ENCODE measurements around the gene PEX14. TPM values are rescaled to one million over a fixed set of nuclear protein-coding genes. Genes with fewer than 3 reads are reported as not detected.
A peak's percentile ranks its signal among the peaks of the same experiment; 100 is the strongest.

Gene PEX14
- total and polyA plus RNA-seq, 5 donors from 2014 or later: 3.5 to 22.4 (median 4.9) TPM

GRCh38 chr1:10508511-10508951 lies 33.8 kb downstream of the PEX14 start:
- Histone ChIP-seq H3K36me3 (ENCODE audit: control insufficient read depth, insufficient read depth, low read length) (no peaks in the 10 kb centered on the region), H3K27me3 (ENCODE audit: control insufficient read depth, insufficient read depth, low read length) (no peaks in the 10 kb centered on the region), H3K9me3 (ENCODE audit: control insufficient read depth in 2 of 2, low read length in 2 of 2) (no peaks in the 10 kb centered on the region), H3K27ac (ENCODE audit: insufficient read depth, low read length, poor library complexity, severe bottlenecking) (no peak overlapping the region), H3K4me3 (ENCODE audit: low read depth, low read length) (no peak overlapping the region), H3K4me1 (ENCODE audit: control insufficient read depth, insufficient read depth, low read length, poor library complexity, severe bottlenecking) (peaks cover 50% of the 10 kb centered on the region)
- ATAC-seq (ENCODE audit: low read depth in 2 of 2): no peak
- Mint-ChIP-seq H3K9me3 (no peaks in the 10 kb centered on the region), H3K27me3 (no peaks in the 10 kb centered on the region), H3K4me1 (peaks cover 23 to 55% (median 42%) of the 10 kb centered on the region in 4 donors), H3K27ac (peak overlapping the region; percentile 40 to 49 (median 46)), H3K4me3 (no peak overlapping the region), H3K36me3 (peaks cover 2% of the 10 kb centered on the region)
- DNase-seq: no peak

DNA sequence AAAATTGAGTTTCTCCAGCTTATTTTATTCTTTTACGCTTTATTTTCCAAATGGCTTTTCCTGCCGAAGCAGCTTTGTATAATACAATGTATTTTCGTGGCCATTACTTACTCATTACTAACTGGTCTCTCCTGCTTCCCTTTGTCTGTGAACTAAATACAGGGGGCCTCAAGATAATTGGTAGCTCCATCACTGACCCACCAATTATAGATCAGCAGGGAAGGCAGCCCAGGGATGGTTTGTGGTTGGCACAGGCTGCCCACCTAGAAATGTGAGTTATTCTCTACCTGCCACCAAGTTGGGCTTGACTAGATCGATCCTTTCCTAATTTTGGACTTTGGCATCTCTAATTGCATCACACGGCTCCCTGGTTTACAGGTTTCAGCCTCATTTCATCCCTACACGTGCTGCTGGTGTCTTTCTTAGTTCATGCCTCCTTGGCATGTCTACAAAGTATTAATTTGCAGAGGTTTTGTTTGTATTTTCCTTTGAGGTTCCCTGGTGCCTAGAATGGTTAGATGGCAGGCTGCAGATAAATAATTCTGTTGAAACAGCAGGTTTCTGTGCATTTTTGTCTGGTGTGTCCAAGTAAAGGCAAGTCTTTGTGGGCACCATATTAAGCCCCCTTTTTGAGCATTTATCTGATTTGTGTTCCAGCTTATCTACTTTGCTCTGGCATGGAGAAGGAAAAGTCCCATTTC lies 35.2 kb downstream of the PEX14 start:
- Histone ChIP-seq H3K36me3 (ENCODE audit: control insufficient read depth, insufficient read depth, low read length) (no peaks in the 10 kb centered on the region), H3K4me3 (ENCODE audit: low read depth, low read length) (peak overlapping the region; percentile 73), H3K27ac (ENCODE audit: insufficient read depth, low read length, poor library complexity, severe bottlenecking) (peak overlapping the region; percentile 87), H3K27me3 (ENCODE audit: control insufficient read depth, insufficient read depth, low read length) (no peaks in the 10 kb centered on the region), H3K4me1 (ENCODE audit: control insufficient read depth, insufficient read depth, low read length, poor library complexity, severe bottlenecking) (peaks cover 65% of the 10 kb centered on the region), H3K9me3 (ENCODE audit: control insufficient read depth in 2 of 2, low read length in 2 of 2) (no peaks in the 10 kb centered on the region)
- peak overlapping the region; percentile 89 to 94 (median 89) for H3K27ac Mint-ChIP-seq
- H3K36me3 Mint-ChIP-seq: peaks cover 2% of the 10 kb centered on the region
- peak overlapping the region; percentile 36 to 85 (median 70) for H3K4me3 Mint-ChIP-seq
- ATAC-seq (ENCODE audit: low read depth in 2 of 2) (no peak), DNase-seq (no peak)
- H3K4me1 Mint-ChIP-seq: peaks cover 36 to 69% (median 47%) of the 10 kb centered on the region in 4 donors
- no peaks in the 10 kb centered on the region for H3K27me3 Mint-ChIP-seq
- H3K9me3 Mint-ChIP-seq: no peaks in the 10 kb centered on the region

DNA sequence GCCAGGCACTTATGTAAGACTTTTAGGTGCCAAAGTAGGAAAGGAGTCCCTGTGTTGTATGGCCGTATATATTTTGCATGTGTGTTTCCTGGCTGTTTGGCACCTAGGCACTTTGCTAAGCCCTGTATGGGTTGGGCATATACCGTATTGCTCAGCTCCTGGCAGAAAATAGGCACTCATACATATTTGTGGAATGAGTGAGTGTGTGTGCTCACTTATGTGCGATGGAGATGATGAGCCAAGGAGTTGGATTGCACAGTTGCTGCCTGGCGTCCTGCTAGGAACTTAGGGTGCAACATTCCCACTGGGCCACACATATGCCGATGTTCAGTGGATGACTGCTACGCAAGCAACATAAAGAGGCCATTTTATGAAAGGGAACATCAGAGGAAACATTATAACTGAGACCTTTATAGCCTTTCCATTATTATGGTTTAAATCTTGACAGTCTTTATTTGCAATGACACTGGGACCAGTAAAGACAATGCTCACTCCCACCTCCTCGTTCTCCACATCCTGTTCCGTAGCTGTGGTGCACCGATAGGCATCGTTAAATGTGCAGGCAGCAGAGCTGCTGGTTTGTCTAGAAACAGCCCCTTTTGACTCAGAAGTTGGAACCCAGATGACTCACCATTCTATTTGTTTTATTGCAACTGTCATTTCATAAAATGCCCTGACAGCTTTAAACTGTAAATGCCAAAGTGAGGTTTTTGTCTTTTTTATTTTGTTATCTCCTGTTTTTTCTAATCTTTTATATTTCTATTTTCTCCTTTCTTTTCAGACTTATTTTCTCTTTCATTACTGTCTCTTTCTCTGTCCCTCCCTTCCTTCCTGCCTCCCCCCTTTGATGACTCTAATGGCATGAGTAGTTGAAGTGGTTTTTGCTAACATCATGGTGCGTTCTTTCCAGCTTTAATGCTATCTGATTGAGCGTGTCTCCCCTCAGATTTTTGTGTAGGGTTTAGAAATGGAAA lies 36.1 kb downstream of the PEX14 start:
- DNase-seq (peak; percentile 62 to 94 (median 79)), ATAC-seq (ENCODE audit: low read depth in 2 of 2) (peak; percentile 98 to 99)
- H3K27ac ChIP-seq (ENCODE audit: insufficient read depth, low read length, poor library complexity, severe bottlenecking): peak overlapping the region; percentile 87
- peak overlapping the region; percentile 89 to 94 (median 89) for H3K27ac Mint-ChIP-seq
- H3K4me1 Mint-ChIP-seq: peaks cover 40 to 75% (median 51%) of the 10 kb centered on the region in 4 donors
- peak overlapping the region; percentile 36 to 85 (median 70) for H3K4me3 Mint-ChIP-seq
- H3K36me3 ChIP-seq (ENCODE audit: control insufficient read depth, insufficient read depth, low read length): no peaks in the 10 kb centered on the region
- H3K4me3 ChIP-seq (ENCODE audit: low read depth, low read length): peak overlapping the region; percentile 73
- peaks cover 73% of the 10 kb centered on the region for H3K4me1 ChIP-seq (ENCODE audit: control insufficient read depth, insufficient read depth, low read length, poor library complexity, severe bottlenecking)
- no peaks in the 10 kb centered on the region for H3K9me3 Mint-ChIP-seq
- no peaks in the 10 kb centered on the region for H3K9me3 ChIP-seq (ENCODE audit: control insufficient read depth in 2 of 2, low read length in 2 of 2)
- no peaks in the 10 kb centered on the region for H3K27me3 Mint-ChIP-seq
- H3K27me3 ChIP-seq (ENCODE audit: control insufficient read depth, insufficient read depth, low read length): no peaks in the 10 kb centered on the region
- peaks cover 2% of the 10 kb centered on the region for H3K36me3 Mint-ChIP-seq

- peak overlapping the region; percentile 73 for H3K4me3 ChIP-seq (ENCODE audit: low read depth, low read length)
- H3K27ac Mint-ChIP-seq: peak overlapping the region; percentile 89 to 94 (median 89)
Measured at GRCh38 chr1:10511494-10511885, 36.7 kb downstream of the PEX14 start.

GRCh38 chr1:10513199-10513598 lies 38.4 kb downstream of the PEX14 start:
- Mint-ChIP-seq H3K9me3 (no peaks in the 10 kb centered on the region), H3K36me3 (peaks cover 9% of the 10 kb centered on the region), H3K4me3 (peak overlapping the region; percentile 33 to 72 (median 50)), H3K27me3 (no peaks in the 10 kb centered on the region), H3K4me1 (peaks cover 30 to 80% (median 60%) of the 10 kb centered on the region in 4 donors), H3K27ac (peak overlapping the region; percentile 89 to 96 (median 91))
- no peaks in the 10 kb centered on the region for H3K27me3 ChIP-seq (ENCODE audit: control insufficient read depth, insufficient read depth, low read length)
- peak overlapping the region; percentile 14 for H3K4me3 ChIP-seq (ENCODE audit: low read depth, low read length)
- H3K27ac ChIP-seq (ENCODE audit: insufficient read depth, low read length, poor library complexity, severe bottlenecking): peak overlapping the region; percentile 87
- H3K4me1 ChIP-seq (ENCODE audit: control insufficient read depth, insufficient read depth, low read length, poor library complexity, severe bottlenecking): peaks cover 73% of the 10 kb centered on the region
- H3K36me3 ChIP-seq (ENCODE audit: control insufficient read depth, insufficient read depth, low read length): no peaks in the 10 kb centered on the region
- no peak for ATAC-seq (ENCODE audit: low read depth in 2 of 2)
- no peaks in the 10 kb centered on the region for H3K9me3 ChIP-seq (ENCODE audit: control insufficient read depth in 2 of 2, low read length in 2 of 2)
- DNase-seq: no peak

More at GRCh38 chr1:10511494-10511885, 36.7 kb downstream of the PEX14 start:
- Histone ChIP-seq H3K9me3 (ENCODE audit: control insufficient read depth in 2 of 2, low read length in 2 of 2) (no peaks in the 10 kb centered on the region), H3K4me1 (ENCODE audit: control insufficient read depth, insufficient read depth, low read length, poor library complexity, severe bottlenecking) (peaks cover 79% of the 10 kb centered on the region), H3K27ac (ENCODE audit: insufficient read depth, low read length, poor library complexity, severe bottlenecking) (peak overlapping the region; percentile 87), H3K27me3 (ENCODE audit: control insufficient read depth, insufficient read depth, low read length) (no peaks in the 10 kb centered on the region), H3K36me3 (ENCODE audit: control insufficient read depth, insufficient read depth, low read length) (no peaks in the 10 kb centered on the region)
- DNase-seq: peak in 1 of 3 donors; percentile 11
- peaks cover 2% of the 10 kb centered on the region for H3K36me3 Mint-ChIP-seq
- peaks cover 38 to 80% (median 58%) of the 10 kb centered on the region in 4 donors for H3K4me1 Mint-ChIP-seq
- no peaks in the 10 kb centered on the region for H3K27me3 Mint-ChIP-seq
- peak overlapping the region; percentile 36 to 85 (median 70) for H3K4me3 Mint-ChIP-seq
- H3K9me3 Mint-ChIP-seq: no peaks in the 10 kb centered on the region
- no peak for ATAC-seq (ENCODE audit: low read depth in 2 of 2)

GRCh38 chr1:10514490-10515235 lies 39.9 kb downstream of the PEX14 start:
- peak overlapping the region in 2 of 4 donors; percentile 41 to 72 for H3K4me3 Mint-ChIP-seq
- Histone ChIP-seq H3K9me3 (ENCODE audit: control insufficient read depth in 2 of 2, low read length in 2 of 2) (no peaks in the 10 kb centered on the region), H3K4me1 (ENCODE audit: control insufficient read depth, insufficient read depth, low read length, poor library complexity, severe bottlenecking) (peaks cover 66% of the 10 kb centered on the region), H3K4me3 (ENCODE audit: low read depth, low read length) (peak overlapping the region; percentile 26), H3K27me3 (ENCODE audit: control insufficient read depth, insufficient read depth, low read length) (no peaks in the 10 kb centered on the region), H3K27ac (ENCODE audit: insufficient read depth, low read length, poor library complexity, severe bottlenecking) (no peak overlapping the region), H3K36me3 (ENCODE audit: control insufficient read depth, insufficient read depth, low read length) (no peaks in the 10 kb centered on the region)
- DNase-seq (peak in 1 of 3 donors; percentile 33), ATAC-seq (ENCODE audit: low read depth in 2 of 2) (no peak)
- H3K4me1 Mint-ChIP-seq: peaks cover 30 to 86% (median 66%) of the 10 kb centered on the region in 4 donors
- H3K9me3 Mint-ChIP-seq: no peaks in the 10 kb centered on the region
- no peaks in the 10 kb centered on the region for H3K27me3 Mint-ChIP-seq
- H3K27ac Mint-ChIP-seq: peak overlapping the region; percentile 89 to 96 (median 91)
- H3K36me3 Mint-ChIP-seq: peaks cover 12% of the 10 kb centered on the region

Data from CD4-positive, CD25-positive, alpha-beta regulatory T cell (primary cell).